GM19455 (cell line): ENCODE data around the gene CHCHD5.
A peak's percentile ranks its signal among the peaks of the same experiment; 100 is the strongest.

ENCODE experiments used
- ATAC-seq: cut with Tn5 transposase; IDR thresholded peaks from one replicate; pipeline ENCODE4 v1.9.1; 2021; ENCODE audit not compliant: unreplicated experiment

CHCHD5 gene

GRCh38 chr2:112623913-112624777 is 39.7 kb downstream of the CHCHD5 start:
- peak; percentile 92 for ATAC-seq

GRCh38 chr2:112625474-112626114 is 41.2 kb downstream of the CHCHD5 start:
- no peak for ATAC-seq

DNA sequence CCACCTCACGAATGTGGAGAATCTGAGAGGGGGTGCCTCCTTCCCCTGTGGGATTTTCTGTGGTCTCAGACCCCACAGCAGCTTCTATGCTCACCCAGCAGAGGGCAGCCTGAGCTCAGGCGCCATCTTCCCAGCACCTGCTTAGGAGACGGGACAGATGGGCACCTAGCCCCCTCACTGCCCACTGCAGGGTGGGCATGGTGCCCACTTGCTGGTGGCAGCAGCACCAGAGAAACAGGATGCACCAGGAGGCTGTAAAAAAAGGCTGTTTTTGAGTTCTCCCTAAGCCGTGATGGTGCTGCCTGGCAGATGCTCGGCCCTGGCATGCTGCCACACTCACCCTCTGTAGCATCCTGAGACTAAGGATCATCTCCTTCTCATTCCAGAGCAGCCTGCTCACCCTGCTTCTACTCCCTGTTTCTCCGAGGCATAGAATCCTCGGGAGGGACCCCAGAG is 42.2 kb downstream of the CHCHD5 start:
- ATAC-seq: no peak

DNA sequence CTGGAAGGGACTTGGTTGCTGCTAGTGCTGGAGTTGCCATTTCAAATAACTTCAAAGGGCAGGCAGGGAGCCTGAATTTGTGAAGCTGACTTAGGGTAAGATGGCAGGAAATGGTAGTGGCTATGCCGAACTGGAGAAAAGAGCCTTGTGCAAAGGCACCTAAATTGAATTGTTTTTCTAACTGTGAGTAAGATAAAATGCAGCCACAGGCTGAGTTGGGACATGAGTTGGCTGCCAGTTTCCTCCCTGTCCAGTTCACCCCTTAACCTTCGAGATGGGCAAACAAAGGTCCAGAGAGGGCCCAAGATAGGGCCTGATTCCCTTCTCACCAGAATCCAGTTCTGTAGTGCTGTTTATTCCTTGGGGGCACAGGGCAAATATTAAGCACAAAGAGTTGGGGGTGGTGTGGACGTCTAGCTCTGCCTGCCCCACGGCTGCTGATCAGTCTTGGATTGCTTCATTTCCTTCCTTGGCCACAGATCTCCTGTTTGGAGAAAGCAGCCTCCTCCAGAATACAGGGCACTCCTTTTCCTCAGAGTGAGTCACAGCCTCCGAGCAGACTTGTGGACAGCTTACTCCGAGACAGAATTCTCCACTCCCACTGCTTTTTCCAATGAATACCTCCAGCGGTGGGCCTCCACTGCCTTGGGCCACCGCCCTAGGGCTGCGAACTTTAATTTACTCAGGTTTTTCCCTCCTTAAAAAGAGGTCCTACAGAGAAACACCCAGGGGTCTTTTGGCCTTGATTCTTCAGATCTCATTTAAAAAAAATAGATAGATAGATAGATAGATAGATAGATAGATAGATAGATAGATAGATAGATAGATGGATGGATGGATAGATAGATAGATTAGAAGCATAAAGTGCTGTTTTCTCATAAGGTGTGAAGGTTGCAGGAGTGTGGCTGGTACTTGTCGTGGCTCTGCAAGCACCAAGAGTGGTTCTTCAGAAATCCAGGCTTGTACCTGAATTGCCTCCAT is 42.9 kb downstream of the CHCHD5 start:
- no peak for ATAC-seq

DNA sequence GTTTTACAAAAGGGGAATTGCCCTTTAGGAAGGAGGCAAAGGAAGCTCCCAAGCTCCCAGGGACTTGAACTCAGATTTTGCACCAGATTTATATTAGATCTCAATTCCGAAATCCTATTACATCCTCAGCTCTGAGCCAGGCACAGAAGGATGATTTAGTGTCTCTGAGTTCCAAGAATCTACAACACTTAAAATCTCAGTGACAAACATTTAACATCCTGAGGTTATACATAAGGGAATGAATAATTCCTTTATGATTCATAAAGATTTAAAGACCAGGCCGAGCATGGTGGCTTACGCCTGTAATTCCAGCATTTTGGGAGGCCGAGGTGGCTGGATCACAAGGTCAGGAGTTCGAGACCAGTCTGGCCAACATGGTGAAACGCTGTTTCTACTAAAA is 44.8 kb downstream of the CHCHD5 start:
- ATAC-seq: no peak

- no peak for ATAC-seq
These were observed 45.4 kb downstream of the CHCHD5 start for GRCh38 chr2:112629823-112630222.

DNA sequence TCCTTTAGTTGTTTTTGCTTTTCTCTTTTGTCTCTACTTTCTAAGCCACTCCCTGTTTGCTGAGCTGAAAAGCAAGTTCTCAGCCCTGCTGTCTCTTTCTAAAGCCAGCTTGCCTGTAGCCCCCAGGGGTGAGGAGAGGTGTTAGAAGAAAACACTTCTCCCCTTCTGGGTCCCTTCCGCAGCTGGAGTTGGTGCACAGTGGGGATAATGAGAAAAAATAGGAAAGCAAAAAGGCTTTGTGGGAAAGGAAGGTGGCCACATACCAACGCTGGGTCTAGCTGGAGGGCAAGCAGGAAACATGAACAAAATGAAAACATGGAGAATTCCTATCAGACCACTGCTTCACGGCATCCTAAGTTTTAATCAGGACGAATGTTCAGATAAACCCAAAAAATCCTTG is 45.9 kb downstream of the CHCHD5 start:
- no peak for ATAC-seq

GRCh38 chr2:112633708-112634107 is 49.3 kb downstream of the CHCHD5 start:
- ATAC-seq: no peak

- ATAC-seq: no peak
These were observed 49.9 kb downstream of the CHCHD5 start for GRCh38 chr2:112634153-112634873.

DNA sequence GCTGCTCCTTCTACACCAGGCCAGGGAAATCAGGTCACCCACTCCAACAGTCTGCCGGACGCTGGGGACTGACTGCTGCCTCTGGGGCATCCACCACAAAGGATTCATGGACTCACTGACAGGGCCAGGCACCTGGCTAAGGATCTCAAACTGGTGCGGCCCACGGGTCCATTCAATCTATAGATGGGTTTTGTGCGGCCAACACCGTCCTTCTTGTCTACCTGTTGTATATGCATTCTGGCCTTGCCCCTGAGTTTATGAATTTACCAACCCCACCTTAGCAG is 50.4 kb downstream of the CHCHD5 start:
- no peak for ATAC-seq

DNA sequence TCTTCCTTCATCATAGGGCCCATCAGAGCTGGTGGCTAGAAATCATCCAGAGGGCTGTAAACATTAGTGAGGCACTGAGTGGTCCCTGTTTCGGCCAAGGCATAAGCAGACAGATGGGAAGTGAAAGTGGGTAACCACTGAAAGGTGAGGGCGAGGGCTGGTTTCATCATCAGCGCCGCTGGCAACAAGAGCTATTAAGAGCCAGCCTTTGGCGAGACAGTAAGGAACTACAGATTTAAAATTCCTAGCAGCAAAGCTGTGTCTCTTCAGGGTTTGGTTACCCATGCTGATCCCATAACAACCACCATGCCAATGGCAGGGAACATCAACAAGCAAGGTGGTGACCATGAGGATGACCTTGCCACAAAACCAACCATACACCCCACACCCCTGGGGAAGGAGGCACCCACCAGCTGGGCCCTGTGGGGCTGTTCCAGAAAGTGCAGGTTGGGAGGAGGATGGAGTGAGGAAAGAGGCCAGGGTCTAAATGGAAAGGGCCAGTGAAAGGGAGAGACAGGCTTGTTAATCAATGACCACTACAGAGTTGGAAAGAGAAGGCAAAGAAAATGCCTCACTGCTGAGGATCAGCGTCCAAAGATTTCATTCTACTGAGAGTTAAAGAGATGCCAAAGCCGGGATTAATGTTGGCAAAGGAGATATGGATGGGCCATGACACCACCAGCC is 52.3 kb downstream of the CHCHD5 start:
- peak; percentile 80 for ATAC-seq

GRCh38 chr2:112637289-112637660 is 52.9 kb downstream of the CHCHD5 start:
- no peak for ATAC-seq
